DMS153 treated with DMSO at 0.1 percent for 48 hours (cell line): ENCODE measurements around the gene YOD1.

Experiments
- DNase-seq: peaks from one replicate; lab custom pipeline; 2025; ENCODE audit not compliant: unreplicated experiment; lab: John Stamatoyannopoulos, UW

Gene YOD1

DNA sequence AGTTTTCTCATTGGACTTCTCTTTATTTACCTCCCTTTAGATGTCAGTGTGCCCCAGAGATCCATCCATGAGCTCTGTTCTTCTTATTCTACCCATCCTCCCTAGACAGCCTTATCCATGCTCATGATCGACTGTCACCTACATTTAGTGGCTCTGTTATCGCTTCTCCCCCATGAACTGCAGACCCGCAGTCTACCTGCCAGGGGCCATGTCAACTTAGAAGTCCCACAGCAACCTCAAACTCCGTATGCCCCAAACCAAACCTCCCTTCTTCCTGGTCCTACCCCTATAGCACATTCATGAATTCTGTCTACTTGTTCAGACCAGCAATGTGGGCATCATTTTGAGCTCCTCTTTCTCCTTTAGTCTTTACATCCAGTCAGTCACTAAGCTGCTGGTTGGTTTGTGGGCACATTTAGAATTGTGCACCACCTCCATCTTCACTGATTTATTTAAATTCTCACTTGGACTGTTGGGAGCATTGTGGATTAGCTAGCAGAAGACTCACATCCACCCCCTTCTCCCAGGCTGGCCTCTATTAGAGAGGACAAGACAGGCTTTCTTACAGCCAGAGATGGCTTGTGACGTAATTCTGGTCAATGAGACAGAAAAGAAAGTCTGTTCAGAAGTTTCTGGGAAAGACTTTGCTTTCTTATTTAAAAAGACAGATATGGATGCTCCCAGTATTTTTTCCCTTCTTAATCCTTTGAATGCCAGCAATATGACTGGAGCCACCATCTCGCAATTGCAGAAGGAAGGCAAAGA, 37.5 kb downstream of the YOD1 start:
- DNase-seq, result no peak

DNA sequence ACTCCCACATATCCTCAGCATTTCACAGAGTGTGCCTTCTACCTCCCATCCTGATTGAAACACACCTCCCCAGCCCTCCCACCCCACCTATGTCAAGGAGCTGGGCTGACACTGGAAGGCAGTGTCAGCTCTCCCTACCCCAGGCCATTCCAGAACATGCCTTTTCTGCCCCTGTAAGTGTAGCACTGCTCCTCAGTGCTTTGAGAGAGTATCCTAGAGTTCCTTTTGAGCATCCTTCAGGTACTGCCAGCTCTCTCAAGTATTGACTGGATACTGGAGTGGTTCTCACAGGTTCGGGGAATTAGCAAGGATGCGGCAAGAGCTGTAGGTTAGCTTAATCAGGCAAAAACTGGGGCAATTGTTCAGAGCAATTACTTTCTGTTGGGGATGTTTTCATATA, 40.3 kb downstream of the YOD1 start:
- DNase-seq, result no peak

DNA sequence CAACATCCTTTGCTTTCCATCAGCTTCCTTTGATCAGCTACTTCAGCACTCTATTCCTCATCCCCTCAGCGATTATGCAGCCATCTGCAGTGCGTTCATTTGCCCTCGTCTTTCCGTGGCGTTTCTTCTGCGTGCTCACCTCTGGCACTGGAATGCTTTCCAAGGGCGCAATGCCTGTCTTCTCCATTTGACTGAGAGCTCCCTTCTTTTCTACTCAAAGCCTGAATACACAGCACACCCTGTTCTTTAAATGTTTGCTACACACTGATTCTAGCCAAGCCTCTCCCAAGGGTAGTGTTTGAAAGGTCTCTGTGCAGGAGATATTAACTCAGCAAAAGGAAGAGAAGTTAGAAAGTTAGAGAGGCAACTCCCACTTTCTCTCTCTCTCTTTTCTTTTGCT, 41.1 kb downstream of the YOD1 start:
- no peak for DNase-seq

DNA sequence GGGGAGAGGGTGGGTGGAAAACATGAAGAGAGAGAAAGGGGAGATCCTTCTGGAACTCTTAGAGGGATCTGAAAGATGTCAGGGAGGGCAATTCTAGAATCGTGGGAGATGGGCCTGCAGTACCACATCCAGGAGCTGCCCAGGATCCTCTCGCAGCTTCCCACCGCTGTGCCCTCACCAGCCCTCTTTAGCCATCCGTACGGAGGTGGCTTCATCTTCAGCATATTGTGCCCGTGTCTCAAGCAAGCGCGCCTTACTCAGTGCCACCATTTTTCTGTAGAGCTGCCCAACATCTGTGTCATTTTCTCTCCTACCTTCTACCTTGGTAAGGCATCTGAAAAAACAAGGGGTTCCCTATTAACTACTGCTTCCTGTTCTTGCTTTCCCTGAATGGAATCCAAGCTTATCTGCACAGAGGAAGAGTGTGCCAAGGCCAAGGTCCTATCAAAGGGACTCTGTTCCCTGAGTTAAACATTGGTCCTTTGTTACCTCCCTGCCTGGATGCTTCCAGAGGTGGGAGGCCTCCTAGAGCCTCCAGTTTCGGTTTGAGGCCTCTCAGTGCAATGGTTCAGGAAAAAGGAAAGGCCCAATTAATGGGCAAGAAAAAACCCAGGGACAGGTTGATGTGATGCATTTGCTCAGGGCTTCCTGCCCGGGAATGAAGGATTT, 41.7 kb downstream of the YOD1 start:
- DNase-seq, result no peak

DNA sequence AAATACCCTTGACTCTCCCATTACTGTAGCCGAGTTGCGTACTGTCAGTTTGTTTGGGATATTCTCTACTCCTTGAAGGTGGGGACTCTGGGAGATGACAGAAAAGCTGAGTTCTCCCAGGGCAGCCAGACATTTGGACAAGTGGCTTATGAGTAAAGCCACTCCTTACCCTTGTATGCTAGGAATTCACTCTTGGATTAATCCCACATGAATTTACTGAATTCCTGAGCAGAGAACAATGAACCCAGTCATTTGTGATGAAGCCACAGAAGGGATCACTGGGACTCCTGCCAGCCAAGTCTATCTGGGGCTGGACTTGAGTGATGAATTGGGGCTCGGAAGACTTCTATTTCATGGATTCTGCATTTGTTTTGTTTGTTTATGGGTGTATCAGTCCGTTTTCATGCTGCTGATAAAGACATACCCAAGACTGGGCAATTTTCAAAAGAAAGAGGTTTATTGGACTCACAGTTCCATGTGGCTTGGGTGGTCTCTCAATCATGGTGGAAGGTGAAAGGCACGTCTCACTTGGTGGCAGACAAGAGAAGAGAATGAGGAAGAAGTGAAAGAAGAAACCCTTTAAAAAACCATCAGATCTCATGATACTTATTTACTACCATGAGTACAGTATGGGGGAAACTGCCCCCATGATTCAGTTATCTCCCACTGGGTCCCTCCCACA, 43.5 kb downstream of the YOD1 start:
- no peak for DNase-seq

DNA sequence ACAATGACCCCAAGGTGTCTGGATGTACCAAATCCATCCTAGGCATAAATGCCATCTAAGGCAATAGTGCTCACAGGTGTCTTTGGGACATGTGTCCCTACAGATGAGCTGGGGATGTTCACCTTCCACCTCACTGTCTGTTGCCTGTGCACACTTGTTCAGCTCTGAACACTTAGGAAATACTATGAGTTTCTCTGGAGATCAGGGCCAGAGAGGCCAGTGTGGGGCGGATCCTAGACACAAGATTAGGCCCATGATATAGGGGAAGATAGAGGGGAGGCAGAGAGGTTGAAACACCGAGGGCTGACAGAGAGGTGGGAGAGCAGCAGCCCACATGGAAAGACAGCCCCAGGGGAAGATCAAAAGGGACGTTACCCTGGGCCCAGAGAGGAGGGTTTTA, 44.1 kb downstream of the YOD1 start:
- DNase-seq, result no peak

DNA sequence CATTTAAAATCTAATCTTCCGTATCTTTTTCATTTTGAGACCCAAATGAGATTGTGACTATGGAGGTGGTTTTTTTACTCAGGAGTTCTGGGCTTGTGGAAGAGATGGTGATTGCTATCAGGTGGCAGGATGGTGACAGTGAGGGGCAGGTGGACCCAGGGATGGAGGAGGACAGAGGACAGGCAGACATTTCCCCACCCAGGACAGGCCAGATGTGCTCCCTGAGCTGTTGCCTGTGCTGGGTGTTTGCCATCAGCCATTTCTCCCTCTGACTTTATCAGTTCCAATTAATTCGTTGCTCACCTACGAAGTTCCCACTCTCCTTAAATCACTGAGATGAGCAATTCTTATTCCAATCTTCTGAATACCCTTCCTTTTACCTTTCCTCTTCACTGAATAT, 44.9 kb downstream of the YOD1 start:
- DNase-seq, result no peak

DNA sequence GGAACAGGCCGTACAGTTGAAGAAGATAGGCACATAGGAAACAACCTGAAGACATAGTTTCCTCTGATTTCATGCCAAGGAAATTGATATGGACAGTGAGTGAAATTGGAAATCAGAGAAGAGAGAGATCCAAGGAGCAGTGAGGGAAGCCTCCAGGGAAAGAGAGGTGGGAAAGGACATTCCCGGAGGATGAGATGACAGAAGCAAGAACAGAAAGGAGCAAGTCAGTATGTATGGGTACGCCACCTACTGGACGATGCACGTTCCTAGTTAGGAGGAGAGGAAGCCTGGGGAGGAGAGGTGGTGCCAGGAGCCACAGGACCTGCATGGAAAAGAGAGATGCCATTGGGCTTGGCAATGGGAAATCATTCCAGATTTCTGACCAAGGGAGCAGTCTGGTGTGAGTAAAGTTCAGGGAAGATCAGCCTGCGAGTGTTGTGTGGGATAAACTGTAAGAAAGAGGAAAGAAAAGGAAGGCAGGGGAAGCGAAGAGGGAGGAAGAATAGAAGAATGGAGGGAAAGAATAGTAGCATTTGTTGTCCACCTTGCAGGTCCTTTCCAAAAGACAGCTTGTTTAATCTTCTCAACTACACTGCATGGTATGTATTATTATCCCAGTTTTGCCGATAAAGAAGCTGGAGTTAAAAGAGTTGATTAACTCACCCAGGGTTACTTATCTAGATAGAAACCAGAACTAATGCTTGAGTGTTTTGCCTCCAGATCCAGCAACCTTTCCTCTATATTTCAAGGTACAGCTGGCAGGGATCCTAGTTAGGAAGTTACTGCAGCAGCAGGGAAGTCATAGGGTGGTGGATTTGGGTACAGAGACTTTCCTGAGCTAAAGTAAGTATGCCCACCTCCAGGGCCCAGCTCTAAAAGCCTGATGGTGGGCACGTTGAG, 45.8 kb downstream of the YOD1 start:
- peak; percentile 53 for DNase-seq

DNA sequence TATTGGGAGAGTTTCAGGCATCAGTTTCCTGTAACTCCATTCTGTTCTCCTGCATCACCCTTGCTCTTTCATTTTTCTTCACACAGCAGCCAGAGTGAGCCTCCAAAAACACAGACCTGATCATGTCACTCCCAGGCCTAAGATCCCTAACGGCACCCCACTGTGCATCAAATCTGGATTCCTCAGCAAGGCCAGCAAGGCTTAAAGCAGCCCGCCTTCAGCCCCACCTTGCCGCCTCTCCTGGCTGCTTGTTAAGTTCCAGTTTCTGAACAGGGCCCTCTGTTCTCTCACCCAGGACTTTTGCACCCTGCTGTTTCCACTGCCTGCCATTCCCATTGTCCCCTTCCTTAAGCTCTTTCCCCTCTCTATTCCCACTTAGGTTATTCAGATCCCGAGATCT, 47.8 kb downstream of the YOD1 start:
- no peak for DNase-seq

DNA sequence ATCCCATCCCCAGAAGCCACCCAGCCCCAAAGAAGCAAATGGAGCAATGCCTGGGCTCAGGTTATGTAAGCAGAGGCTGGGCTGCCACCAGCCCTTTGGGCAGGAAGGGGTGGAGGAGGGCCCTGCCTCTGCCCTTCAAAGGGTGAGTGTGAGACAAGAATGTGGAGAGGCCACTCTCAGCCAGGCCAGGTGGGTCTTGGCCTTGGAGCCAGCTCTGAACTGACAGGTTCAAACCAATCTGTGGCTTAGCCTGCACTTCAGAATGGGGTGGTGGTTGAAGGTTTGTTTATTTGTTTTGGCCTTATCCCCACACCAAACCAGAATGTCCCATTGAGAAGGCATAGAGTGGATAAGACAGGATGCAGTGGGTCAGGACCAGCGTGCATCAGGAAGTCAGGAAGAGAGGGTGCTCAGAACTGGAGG, 48.3 kb downstream of the YOD1 start:
- DNase-seq, result peak; percentile 11

DNA sequence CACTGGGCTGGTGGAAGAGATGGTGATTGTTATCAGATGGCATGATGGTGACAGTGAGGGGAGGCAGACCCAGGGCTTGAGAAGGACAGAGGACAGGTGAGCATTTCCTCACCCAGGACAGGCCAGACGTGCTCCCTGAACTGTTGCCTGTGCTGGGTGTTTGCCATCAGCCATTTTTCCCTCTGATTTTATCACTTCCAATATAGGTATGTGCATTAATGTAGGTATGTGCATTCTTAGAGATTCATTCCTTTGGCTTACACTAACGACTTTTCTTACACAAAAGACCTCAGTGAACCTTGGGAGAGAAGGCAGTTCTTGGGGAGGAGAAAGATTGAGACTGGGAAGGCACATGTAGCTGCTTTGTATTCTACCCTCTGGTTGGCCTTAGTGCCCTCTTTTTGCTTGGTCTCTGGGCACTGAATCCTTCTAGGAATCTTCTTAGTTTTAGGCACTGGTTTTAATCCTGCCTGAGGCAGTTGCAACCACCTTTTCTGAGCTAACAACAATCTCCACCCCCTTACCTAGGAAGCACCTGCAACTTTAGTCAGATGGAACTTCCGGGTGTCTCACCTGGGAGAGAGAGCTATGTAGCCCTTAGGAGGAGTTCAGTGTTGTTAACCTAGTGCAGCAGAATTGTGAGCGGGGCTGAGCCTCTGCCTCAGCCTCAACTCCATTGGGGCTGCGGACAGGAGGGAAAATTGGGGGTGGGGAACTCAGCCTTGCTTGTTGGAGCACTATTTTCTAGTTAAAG, 49.3 kb downstream of the YOD1 start:
- no peak for DNase-seq

DNA sequence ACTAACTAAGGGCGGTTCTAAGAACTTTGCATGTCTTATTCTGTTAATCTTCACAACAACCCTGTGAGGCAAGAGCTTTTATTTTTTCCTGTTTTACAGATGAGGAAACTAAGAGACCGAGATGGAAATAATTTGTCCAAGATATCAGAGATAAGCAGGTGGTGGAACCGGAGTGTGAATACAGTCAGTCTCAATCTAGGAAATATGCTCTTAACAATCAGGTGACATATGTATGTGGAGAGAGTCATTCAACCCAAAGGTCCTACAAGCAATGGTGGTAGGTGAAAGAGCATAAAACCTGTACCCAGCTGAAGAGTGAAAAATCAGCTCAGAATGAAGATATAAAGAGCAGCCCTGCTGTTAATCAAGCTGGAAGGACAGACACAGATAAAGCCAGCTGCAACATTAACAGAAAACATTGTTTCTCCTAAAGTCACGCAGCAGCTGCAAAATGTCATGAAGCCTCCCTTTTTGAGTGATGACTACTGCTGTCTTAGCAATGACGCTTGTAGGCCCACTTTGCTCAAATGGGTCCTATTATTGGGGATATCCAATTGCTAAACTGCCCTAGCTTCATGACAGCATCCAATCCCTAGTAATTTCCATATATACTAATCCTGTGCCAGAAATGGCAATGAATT, 50.2 kb downstream of the YOD1 start:
- no peak for DNase-seq

DNA sequence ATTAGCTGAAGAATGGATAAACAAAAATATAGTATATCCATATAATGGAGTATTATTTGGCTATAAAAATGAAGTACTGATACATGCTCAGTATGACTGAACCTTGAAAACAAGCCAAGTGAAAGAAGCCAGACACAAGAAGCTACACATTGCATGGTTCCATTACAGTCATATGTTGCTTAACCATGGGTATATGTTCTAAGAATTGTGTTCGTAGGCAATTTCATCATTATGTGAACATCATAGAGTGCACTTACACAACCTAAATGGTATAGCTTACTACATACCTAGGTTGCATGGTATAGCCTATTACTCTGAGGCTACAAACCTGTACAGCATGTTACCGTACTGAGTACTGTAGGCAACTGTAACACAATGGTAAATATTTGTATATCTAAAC, 52.2 kb downstream of the YOD1 start:
- no peak for DNase-seq
